ENCODE data around the gene RIMBP2. TPM values are rescaled to one million over a fixed set of nuclear protein-coding genes. Genes with fewer than 3 reads are reported as not detected.

The RIMBP2 gene
- polyA plus RNA-seq, 3 donors, result 16.5 to 26.5 (median 20.9) TPM

- no peak for DNase-seq (ENCODE audit: extremely low read depth in 1 of 11, low read depth in 9 of 11, low spot score in 4 of 11)
Measured at GRCh38 chr12:130709971-130710732, 5.9 kb downstream of the RIMBP2 start.

- DNase-seq (ENCODE audit: extremely low read depth in 1 of 11, low read depth in 9 of 11, low spot score in 4 of 11), result no peak
Measured at GRCh38 chr12:130709151-130709970, 6.7 kb downstream of the RIMBP2 start.

DNA sequence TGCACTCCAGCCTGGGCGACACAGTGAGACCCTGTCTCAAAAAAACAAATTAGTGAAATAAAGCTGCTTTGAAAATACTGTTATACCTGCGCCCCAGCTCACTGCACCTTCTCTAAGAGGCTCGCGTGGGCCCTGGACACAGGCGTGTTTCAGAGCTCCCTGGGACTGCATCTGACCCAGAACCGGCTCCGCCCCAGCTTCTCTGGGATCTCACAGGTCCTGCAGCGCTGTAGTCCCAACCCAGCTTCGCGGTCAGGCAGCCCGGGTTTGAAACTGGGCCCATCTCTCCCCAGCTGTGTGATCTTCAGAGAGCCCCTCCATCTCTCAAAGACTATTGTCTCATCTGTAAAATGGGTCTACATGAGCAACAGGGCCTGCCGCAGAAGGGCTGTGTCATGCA is 7.5 kb downstream of the RIMBP2 start:
- DNase-seq (ENCODE audit: extremely low read depth in 1 of 11, low read depth in 9 of 11, low spot score in 4 of 11), result no peak

GRCh38 chr12:130707571-130707891 is 8.6 kb downstream of the RIMBP2 start:
- no peak for DNase-seq (ENCODE audit: extremely low read depth in 1 of 11, low read depth in 9 of 11, low spot score in 4 of 11)

- no peak for DNase-seq (ENCODE audit: extremely low read depth in 1 of 11, low read depth in 9 of 11, low spot score in 4 of 11)
Measured at GRCh38 chr12:130706885-130707570, 9.1 kb downstream of the RIMBP2 start.

- no peak for DNase-seq (ENCODE audit: extremely low read depth in 1 of 11, low read depth in 9 of 11, low spot score in 4 of 11)
Measured at GRCh38 chr12:130706311-130706710, 9.8 kb downstream of the RIMBP2 start.

DNA sequence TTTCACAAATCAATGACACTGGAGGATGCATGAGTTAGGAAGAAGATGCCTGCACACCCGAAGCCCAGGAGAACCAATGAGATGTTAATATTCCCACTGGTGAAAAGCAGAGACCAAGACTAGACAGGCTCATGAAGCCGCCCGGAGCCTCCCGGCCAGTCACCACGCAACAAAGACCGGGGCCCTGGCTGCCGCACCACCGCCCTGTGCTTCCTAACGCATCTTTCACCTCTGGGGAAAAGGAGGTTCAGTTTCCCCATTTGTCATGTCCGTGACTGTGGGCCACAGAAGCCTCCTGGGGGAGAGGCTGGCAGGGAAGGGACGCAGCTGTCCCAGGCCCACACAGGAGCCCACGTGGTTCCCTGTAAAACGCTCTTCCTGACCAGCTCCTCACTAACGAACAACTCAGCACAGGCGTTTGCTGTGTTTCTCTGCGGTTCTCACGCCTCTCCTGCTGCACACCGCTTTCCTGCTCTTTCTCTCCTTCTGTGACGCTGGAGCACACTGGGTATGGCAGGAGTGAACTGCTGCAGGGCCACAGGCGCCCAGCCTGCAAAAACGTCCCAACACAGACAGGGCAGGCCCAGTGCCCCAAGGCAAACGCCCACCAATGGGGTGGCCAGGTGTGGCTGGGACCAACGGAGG is 10.8 kb downstream of the RIMBP2 start:
- no peak for DNase-seq (ENCODE audit: extremely low read depth in 1 of 11, low read depth in 9 of 11, low spot score in 4 of 11)

DNA sequence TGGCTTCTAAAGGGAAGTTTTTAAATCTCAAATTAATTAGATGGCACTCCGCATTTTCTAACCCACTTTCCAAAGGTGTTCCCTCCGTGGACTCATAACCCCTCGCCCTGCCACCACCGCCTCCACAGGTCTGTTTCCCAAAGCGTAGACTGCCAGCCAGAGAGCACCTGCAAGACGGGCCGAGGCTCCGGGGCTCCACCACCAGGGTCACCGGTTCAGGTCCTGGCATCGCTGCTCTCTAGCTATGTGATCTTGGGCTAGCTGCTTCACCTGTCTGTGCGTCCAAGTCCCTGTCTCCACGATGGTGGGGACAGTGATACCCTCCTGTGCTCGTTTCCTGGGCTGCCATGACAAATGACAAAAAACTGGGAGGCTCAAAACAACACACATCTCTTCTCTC is 11.5 kb downstream of the RIMBP2 start:
- no peak for DNase-seq (ENCODE audit: extremely low read depth in 1 of 11, low read depth in 9 of 11, low spot score in 4 of 11)

GRCh38 chr12:130703733-130704375 is 12.2 kb downstream of the RIMBP2 start:
- no peak for DNase-seq (ENCODE audit: extremely low read depth in 1 of 11, low read depth in 9 of 11, low spot score in 4 of 11)

DNA sequence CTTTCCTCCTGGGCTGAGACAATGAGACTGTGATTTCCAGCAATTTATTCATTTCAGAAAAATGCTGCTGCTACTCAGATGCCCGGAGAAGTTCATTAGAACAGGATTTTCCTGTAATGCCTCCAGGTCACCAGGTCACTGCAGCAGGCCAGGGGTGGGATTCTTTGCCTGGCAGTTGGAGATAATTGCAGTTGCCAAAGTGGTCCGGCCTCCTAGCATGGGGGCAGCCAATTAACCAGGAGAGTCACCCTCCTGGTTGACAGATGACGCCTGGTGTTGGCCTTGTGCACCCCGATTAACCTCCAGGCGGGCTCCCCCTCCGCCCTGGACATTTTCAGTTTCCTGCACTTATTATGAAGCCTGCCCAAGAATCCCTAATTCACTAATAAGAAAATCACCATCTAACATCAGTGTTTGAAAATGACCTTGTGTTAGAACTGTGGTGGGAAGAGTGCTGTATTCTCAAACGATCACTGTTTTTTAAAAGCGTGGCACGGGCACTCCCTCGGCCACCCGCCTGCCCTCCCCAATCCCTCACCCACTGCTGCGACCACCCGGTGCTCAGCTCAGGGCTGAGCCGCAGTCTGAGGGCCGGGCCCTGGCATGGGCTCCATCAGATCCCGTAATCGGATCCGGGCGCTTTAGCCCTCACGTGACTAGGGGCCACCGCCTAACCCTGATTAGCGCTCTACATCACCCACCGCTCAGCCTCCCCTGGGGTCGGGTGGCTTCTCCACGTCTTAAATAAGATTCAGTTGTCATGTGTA is 12.9 kb downstream of the RIMBP2 start:
- no peak for DNase-seq (ENCODE audit: extremely low read depth in 1 of 11, low read depth in 9 of 11, low spot score in 4 of 11)

DNA sequence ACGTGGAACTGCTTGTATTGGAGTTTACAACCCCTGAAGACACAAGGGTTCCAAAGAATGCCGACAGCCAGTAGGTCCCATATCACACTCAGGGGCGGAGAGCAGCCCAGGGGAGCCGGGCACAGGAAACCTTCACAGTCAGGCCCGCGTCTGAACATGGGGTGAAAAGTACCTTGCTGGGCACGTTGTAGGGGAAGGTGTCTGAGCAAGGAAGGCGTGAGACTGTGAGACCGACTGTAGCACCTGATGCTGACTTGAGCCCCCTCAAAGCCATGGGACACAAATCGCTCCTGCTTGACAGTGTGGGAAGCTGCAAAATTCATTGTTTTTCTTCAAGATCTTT is 14.7 kb downstream of the RIMBP2 start:
- DNase-seq (ENCODE audit: extremely low read depth in 1 of 11, low read depth in 9 of 11, low spot score in 4 of 11), result no peak

GRCh38 chr12:130700492-130701401 is 15.4 kb downstream of the RIMBP2 start:
- no peak for DNase-seq (ENCODE audit: extremely low read depth in 1 of 11, low read depth in 9 of 11, low spot score in 4 of 11)

GRCh38 chr12:130698106-130698505 is 18.0 kb downstream of the RIMBP2 start:
- no peak for DNase-seq (ENCODE audit: extremely low read depth in 1 of 11, low read depth in 9 of 11, low spot score in 4 of 11)

DNA sequence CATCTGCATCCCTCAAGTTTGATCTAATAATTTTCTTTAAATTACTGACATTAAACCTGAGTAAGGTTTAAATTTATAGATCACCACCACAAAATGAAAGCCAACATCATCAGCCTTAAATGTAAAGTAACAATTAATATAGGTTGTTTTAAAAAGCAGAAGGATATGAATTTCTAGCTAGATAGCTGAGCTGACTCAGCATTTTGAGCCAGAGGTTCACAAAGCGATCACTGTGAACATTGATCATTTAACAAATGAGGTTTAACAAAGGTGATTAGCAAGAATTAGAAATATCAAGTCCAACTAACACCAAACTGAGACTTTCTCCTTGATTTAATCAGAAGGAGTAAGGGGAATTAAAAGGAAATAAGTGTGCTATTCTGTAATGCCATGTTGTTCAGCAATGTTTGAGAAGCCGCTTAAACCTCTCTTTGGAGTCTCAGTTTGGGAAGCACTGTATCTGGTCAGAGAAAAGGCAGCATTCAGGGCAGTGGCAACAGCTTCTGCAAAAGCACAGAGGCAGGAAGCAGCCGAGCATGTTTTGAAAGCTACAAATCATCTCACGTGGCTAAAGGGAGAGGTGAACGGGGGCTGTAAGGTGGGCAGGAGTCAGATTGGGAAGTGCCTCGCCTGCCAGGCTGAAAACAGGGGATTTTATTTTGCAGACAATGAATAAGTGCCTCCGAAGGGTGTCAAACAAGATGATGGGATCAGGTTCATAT is 19.6 kb downstream of the RIMBP2 start:
- no peak for DNase-seq (ENCODE audit: extremely low read depth in 1 of 11, low read depth in 9 of 11, low spot score in 4 of 11)

DNA sequence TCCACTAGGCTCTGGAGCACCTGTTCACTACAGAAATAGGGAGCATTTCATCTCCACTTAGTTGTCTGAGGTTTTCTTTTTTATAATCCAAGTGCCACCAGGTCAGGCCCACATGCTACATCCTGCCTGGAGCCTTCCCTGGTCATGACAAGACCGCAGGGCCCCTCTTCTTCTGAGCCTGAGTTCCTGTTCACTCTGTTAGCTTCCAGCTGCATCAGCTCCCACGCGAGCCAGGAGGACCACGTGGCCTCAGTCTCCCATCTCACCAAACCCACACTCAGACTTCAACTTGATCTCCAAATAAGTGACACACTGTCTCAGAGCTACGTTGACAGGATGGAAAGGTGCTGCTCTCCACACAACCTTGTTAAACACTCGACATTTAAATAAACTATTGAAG is 21.0 kb downstream of the RIMBP2 start:
- DNase-seq (ENCODE audit: extremely low read depth in 1 of 11, low read depth in 9 of 11, low spot score in 4 of 11), result no peak

- DNase-seq (ENCODE audit: extremely low read depth in 1 of 11, low read depth in 9 of 11, low spot score in 4 of 11), result no peak
Measured at GRCh38 chr12:130689408-130690405, 26.4 kb downstream of the RIMBP2 start.
